HG02763 (cell line): ENCODE results near the gene HSD17B13.
"Not testable (repeated sequence)": the region's sequence is repeated elsewhere in the genome, so short reads cannot be mapped to it uniquely, and the experiment has no call there.

Experiments
- ATAC-seq: cut with Tn5 transposase; IDR thresholded peaks from one replicate; pipeline ENCODE4 v1.9.1; 2021; ENCODE audit warnings: mild to moderate bottlenecking, moderate library complexity; ENCODE audit not compliant: unreplicated experiment

The HSD17B13 gene

GRCh38 chr4:87317527-87317926, 5.2 kb downstream of the HSD17B13 start:
- ATAC-seq = no peak

- ATAC-seq = no peak
These were observed 5.7 kb downstream of the HSD17B13 start for GRCh38 chr4:87316961-87317360.

- not testable (repeated sequence) for ATAC-seq
These were observed 7.7 kb downstream of the HSD17B13 start for GRCh38 chr4:87315000-87315399.

GRCh38 chr4:87313756-87314155, 8.9 kb downstream of the HSD17B13 start:
- no peak for ATAC-seq

GRCh38 chr4:87311684-87312083, 11.0 kb downstream of the HSD17B13 start:
- no peak for ATAC-seq

- ATAC-seq = no peak
These were observed 11.9 kb downstream of the HSD17B13 start for GRCh38 chr4:87310691-87311335.

- no peak for ATAC-seq
These were observed 13.1 kb downstream of the HSD17B13 start for GRCh38 chr4:87309625-87310024.

GRCh38 chr4:87306056-87306455, 16.6 kb downstream of the HSD17B13 start:
- no peak for ATAC-seq

- ATAC-seq = no peak
These were observed 17.1 kb downstream of the HSD17B13 start for GRCh38 chr4:87305562-87305961.

GRCh38 chr4:87304745-87305432, 17.8 kb downstream of the HSD17B13 start:
- no peak for ATAC-seq

GRCh38 chr4:87299898-87300297, 22.8 kb downstream of the HSD17B13 start:
- no peak for ATAC-seq

GRCh38 chr4:87298362-87298761, 24.3 kb downstream of the HSD17B13 start:
- ATAC-seq = no peak

GRCh38 chr4:87294911-87295310, 27.8 kb downstream of the HSD17B13 start:
- ATAC-seq = not testable (repeated sequence)

- not testable (repeated sequence) for ATAC-seq
These were observed 28.8 kb downstream of the HSD17B13 start for GRCh38 chr4:87293889-87294288.

GRCh38 chr4:87286970-87287369, 35.7 kb downstream of the HSD17B13 start:
- ATAC-seq = no peak

GRCh38 chr4:87284268-87284667, 38.4 kb downstream of the HSD17B13 start:
- ATAC-seq = not testable (repeated sequence)

GRCh38 chr4:87283151-87283550, 39.5 kb downstream of the HSD17B13 start:
- ATAC-seq = no peak

- no peak for ATAC-seq
These were observed 41.1 kb downstream of the HSD17B13 start for GRCh38 chr4:87281603-87282002.

GRCh38 chr4:87278335-87278794, 44.3 kb downstream of the HSD17B13 start:
- no peak for ATAC-seq

GRCh38 chr4:87275311-87275710, 47.4 kb downstream of the HSD17B13 start:
- no peak for ATAC-seq

- ATAC-seq = no peak
These were observed 47.9 kb downstream of the HSD17B13 start for GRCh38 chr4:87274803-87275202.

GRCh38 chr4:87274327-87274726, 48.4 kb downstream of the HSD17B13 start:
- ATAC-seq = no peak
